NCI-H1105 treated with DMSO at 0.1 percent for 48 hours (cell line): ENCODE results near the gene LMOD2.

ENCODE experiments used
- DNase-seq: peaks from one replicate; lab custom pipeline; 2025; lab: John Stamatoyannopoulos, UW

LMOD2 gene

DNA sequence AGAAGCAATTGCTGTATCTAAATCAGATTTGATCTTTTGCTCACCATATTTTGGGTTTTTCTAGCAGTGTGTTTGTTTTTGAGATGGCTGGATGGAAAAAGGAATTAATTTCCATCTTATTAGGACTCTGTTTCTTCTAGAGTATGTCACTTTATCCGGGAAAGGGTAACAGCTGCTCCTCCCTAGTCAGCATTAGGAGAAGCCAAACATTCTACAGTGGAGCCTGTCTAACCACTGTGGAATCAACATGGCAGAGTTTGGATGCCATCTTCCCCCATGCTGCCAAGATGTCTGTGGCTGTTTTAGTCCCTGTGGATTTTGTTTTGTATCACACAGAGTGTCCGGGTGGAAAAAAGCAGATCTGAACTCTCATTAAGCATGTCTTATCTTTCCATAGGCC lies 16.0 kb upstream of the LMOD2 start:
- DNase-seq, result no peak

GRCh38 chr7:123640583-123640982 lies 15.1 kb upstream of the LMOD2 start:
- no peak for DNase-seq

GRCh38 chr7:123641901-123642300 lies 13.8 kb upstream of the LMOD2 start:
- DNase-seq, result no peak

DNA sequence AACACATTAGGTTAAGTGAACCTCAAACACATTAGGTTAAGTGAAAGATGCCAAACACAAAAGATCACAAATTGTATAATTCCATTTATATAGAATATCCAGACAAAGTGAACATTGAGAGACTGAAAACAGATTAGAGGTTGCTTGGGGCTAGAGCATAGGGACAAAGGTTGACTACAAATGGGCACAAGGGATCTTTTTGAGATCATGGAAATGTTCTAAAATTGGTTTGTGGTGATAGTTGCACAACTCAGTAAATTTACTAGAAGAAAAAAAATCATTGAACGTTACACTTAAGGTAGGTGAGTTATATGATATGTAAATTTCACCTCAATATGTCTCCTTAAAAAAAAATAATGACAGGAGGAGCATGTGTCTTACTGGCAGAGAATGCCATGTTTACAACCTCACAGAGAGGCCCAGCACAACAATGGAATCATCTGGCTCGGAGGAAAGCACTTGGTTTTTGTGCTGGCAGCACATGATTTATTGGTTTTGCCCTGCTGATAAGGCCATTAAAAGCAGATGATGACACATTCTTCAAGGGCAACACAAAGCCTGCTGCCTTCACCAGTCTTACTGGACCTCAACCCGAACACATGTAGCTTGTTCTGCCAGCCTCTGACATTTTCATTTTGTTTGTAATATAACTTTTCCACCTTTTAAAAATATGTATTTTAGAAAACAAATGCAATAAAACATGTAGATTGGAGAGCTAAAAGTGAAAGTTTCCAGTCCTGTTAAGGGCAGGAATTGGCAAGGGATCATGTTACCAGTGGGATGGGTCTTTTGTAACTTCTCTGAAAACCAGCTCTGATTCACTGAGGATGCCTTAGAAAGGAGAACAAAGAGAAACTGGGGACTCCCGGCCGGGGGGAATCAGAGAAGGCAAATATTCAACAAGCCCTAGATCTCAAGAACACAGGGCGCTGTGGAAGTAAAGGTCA lies 11.9 kb upstream of the LMOD2 start:
- peak; percentile 68 for DNase-seq

- no peak for DNase-seq
Measured at GRCh38 chr7:123645516-123645915, 10.2 kb upstream of the LMOD2 start.

DNA sequence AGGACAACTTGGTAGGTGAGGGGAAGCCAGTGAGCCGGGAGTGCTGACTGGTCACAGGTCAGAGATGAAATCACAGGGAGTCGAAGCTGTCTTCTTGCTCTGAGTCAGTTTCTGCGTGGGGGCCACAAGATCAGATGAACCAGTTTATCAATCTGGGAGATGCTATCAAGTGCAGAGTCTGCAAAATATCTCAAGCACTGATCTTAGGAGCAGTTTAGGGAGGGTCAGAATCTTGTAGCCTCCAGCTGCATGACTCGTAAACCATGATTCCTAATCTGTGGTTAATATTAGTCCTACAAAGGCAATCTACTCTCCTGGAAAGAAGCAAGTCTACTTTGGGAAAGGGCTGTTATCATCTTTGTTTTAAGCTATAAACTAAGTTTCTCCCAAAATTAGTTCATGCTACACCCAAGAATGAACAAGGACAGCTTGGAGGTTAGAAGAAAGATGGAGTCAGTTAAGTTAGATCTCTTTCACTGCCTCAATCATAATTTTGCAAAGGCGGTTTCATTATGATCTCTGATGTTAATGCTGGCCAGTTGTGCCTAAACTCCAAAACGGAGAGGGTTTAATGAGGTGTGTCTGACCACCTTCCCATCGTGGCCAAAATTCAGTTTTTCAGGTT lies 8.4 kb upstream of the LMOD2 start:
- no peak for DNase-seq

GRCh38 chr7:123649964-123650363 lies 5.7 kb upstream of the LMOD2 start:
- DNase-seq, result no peak

DNA sequence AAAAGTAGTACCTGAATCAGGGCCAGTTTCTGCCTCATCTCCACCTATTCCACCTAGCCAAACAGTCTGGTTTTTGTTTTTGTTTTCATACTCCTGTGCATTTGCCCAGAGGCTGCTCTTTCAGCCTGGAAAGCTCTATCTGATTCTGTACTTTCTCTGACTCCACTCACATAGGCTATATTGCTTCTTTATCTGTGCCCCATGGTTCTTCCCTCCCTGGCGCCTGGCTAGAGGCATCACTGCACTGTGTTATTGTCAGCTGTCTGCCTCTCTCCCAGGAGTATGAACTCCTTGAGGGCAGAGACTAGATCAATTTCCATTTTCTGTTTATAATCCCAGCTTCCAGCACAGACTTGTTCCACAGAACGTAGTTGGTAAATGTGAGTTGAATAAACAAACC lies 5.1 kb upstream of the LMOD2 start:
- DNase-seq, result no peak

GRCh38 chr7:123652406-123652805 lies 3.3 kb upstream of the LMOD2 start:
- no peak for DNase-seq

GRCh38 chr7:123653162-123653561 lies 2.5 kb upstream of the LMOD2 start:
- DNase-seq, result no peak

- DNase-seq, result no peak
Measured at GRCh38 chr7:123656544-123657303, 1.1 kb downstream of the LMOD2 start.

GRCh38 chr7:123657304-123657685 lies 1.6 kb downstream of the LMOD2 start:
- no peak for DNase-seq

- no peak for DNase-seq
Measured at GRCh38 chr7:123658023-123658422, 2.4 kb downstream of the LMOD2 start.

DNA sequence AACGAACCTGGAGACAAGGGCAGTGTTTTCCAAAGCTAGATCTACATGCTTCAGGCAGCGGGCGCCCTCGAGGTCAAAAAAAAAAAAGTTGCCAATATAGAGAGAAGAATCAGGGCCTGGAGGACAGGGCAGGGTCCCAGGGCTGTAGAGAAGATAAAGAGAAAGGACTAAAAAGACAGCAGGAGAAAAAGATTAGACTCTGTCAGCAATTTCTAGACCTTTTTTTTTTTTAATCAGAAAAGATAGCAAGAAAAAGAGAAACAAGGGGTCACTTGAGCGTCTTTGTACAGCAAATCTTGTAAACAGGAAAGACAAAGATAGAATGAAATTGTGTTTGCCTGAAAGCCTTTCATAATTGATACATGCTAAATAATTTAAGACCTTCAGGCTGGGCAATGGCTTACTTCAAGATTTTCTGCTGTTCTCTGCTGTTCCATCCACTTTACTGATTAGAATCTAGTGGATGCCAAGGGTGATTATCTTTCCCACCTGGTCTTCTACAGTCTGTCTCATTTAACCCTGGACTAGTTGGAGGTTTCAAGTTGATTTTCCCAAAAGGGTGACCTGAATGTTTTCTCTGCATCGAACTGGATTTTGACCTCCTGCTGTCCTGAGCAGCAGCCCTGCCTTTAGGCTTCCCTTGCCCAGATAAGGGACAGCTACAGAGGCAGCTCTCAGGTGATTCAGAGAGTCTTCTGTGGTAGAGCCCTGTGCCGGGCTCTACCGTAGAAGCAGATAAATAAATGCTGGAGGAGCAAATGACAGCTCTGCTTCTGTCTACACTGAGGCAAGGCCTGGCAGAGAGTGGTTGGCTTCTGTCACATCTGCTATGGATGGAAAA lies 5.1 kb downstream of the LMOD2 start:
- no peak for DNase-seq

DNA sequence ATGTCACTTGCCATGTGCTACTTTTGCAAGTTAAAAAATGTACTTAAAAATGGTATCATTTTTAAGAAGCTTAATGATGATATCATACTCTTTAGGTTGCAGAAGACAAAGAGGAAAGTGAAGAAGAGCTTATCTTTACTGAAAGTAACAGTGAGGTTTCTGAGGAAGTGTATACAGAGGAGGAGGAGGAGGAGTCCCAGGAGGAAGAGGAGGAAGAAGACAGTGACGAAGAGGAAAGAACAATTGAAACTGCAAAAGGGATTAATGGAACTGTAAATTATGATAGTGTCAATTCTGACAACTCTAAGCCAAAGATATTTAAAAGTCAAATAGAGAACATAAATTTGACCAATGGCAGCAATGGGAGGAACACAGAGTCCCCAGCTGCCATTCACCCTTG lies 6.1 kb downstream of the LMOD2 start:
- DNase-seq, result no peak

DNA sequence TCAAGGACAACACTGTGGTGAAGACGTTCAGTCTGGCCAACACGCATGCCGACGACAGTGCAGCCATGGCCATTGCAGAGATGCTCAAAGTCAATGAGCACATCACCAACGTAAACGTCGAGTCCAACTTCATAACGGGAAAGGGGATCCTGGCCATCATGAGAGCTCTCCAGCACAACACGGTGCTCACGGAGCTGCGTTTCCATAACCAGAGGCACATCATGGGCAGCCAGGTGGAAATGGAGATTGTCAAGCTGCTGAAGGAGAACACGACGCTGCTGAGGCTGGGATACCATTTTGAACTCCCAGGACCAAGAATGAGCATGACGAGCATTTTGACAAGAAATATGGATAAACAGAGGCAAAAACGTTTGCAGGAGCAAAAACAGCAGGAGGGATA lies 6.6 kb downstream of the LMOD2 start:
- DNase-seq, result no peak

DNA sequence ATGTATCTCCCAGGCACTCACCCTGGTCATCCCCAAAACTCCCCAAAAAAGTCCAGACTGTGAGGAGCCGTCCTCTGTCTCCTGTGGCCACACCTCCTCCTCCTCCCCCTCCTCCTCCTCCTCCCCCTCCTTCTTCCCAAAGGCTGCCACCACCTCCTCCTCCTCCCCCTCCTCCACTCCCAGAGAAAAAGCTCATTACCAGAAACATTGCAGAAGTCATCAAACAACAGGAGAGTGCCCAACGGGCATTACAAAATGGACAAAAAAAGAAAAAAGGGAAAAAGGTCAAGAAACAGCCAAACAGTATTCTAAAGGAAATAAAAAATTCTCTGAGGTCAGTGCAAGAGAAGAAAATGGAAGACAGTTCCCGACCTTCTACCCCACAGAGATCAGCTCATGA lies 7.1 kb downstream of the LMOD2 start:
- no peak for DNase-seq

GRCh38 chr7:123663200-123663599 lies 7.5 kb downstream of the LMOD2 start:
- no peak for DNase-seq

DNA sequence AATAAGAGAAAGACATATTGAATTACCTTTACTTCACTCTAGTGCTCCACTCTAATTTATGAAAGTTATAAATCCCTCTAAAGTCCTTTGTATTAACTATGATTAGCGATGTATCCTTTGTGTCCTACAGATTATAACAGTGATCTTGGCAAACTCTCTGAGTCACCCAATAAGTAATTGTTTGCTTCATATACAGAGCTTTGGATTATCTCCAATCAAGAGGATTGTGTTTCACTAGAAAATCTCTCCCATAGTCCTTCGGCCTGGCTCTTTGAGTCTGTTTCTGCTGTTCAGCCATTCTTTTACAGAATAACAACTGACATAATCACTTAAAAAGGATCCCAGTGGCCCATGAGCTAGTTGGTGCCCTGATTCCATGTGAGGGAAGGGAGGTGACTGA lies 9.5 kb downstream of the LMOD2 start:
- DNase-seq, result no peak

GRCh38 chr7:123665896-123666295 lies 10.2 kb downstream of the LMOD2 start:
- no peak for DNase-seq

DNA sequence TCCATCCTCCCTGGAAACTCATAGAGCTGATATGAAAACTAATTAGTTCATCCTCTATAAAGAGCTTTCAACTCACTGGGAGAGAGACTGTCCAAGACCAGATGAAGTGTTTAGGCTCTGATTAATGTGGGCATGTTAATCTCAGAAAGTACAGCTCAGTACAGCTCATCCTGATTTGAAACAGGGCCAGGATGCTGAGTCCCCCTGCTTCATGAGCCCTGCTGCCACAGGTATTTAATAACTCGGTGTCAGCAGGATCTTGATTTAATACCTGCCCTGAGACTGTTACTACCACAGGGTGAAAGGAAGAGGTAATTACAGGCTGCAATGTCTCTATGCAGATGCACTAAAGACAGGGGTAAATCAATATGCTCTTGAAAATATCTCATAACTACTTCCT lies 10.8 kb downstream of the LMOD2 start:
- DNase-seq, result no peak

DNA sequence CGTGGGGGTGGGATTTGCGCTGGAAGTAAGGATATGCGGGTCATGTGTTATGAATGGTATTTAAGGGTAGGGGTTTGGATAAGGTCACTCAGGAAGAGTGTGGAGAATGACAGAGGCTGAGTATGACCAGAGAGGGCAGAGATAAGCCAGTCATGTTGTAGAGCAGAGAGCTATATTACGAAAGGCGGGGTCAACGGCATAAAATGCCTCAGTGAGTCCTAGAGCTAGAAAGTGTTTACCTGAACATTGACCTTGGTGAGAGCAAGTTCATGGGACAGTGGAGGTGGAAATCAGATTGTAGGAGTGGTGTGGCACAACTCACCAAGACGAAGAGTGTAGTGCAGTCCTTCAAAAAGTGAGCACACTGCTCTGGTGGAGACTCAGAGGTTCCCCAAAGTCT lies 13.8 kb downstream of the LMOD2 start:
- DNase-seq, result no peak
